PC-9 (cell line): ENCODE data around the gene ISG15.

Source experiments
- EZH2 ChIP-seq: fragments of 200-600 bp; sonication (generic); IDR thresholded peaks from 2 replicates; pipeline ENCODE4 v1.8.0; 2017; ENCODE audit warnings: antibody characterized with exemption, low read depth
- TF ChIP-seq, protein P1 (sequence below): fragments of 200-600 bp; sonication (generic); conservative IDR thresholded peaks from 2 replicates; pipeline ENCODE4 v1.6.1; 2017; ENCODE audit warnings: mixed run types, antibody characterized with exemption, mild to moderate bottlenecking, moderate library complexity

- TF ChIP-seq, protein P1, sequence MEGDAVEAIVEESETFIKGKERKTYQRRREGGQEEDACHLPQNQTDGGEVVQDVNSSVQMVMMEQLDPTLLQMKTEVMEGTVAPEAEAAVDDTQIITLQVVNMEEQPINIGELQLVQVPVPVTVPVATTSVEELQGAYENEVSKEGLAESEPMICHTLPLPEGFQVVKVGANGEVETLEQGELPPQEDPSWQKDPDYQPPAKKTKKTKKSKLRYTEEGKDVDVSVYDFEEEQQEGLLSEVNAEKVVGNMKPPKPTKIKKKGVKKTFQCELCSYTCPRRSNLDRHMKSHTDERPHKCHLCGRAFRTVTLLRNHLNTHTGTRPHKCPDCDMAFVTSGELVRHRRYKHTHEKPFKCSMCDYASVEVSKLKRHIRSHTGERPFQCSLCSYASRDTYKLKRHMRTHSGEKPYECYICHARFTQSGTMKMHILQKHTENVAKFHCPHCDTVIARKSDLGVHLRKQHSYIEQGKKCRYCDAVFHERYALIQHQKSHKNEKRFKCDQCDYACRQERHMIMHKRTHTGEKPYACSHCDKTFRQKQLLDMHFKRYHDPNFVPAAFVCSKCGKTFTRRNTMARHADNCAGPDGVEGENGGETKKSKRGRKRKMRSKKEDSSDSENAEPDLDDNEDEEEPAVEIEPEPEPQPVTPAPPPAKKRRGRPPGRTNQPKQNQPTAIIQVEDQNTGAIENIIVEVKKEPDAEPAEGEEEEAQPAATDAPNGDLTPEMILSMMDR = peak; percentile 83
- TF ChIP-seq EZH2 = no peak
Measured at GRCh38 chr1:975896-976683, 37.2 kb upstream of the ISG15 start.
